H1 (cell line): ENCODE data around the gene NADSYN1. TPM values are rescaled to one million over a fixed set of nuclear protein-coding genes. Genes with fewer than 3 reads are reported as not detected.

Source experiments
- CTCF ChIA-PET: fragments of 300-600 bp; sonication (Branson Sonifier 250); formaldehyde crosslinking; loops from one replicate; lab custom pipeline; 2021; ENCODE audit not compliant: partially characterized antibody; lab: Charles Lee
- POLR2A ChIA-PET: fragments of 300-600 bp; sonication (Branson Sonifier 250); formaldehyde crosslinking; loops from one replicate; lab custom pipeline; 2021; ENCODE audit warnings: inconsistent platforms; ENCODE audit not compliant: partially characterized antibody; lab: Charles Lee
- DNase-seq, 2 experiments: peaks; one replicate each; pipeline versions ENCODE4 v3.0.0 to v3.0.0-alpha.2; 2010 to 2022; ENCODE audit warnings: low spot score in 2 of 2, low read depth in 1 of 2, mixed read lengths in 1 of 2
- FAIRE-seq: peaks from 2 replicates; lab custom pipeline; 2011; peaks lifted over from hg19 to GRCh38; lab: Jason Lieb, UNC
- H2AFZ ChIP-seq: 2 replicates; pipeline ENCODE4 v1.8.1; 2012; ENCODE audit warnings: low read length, inconsistent platforms
- H2AK5ac ChIP-seq: 2 replicates; pipeline ENCODE4 v1.6.1; 2013; ENCODE audit warnings: low read depth, low read length
- H2BK120ac ChIP-seq: replicated peaks from 2 replicates; pipeline ENCODE3; 2013; ENCODE audit warnings: low read depth, low read length, inconsistent platforms
- H2BK12ac ChIP-seq: 2 replicates; pipeline ENCODE4 v1.6.1; 2013; ENCODE audit warnings: low read depth, low read length
- H2BK15ac ChIP-seq: 2 replicates; pipeline ENCODE4 v1.6.1; 2013; ENCODE audit warnings: low read length
- H2BK20ac ChIP-seq: 2 replicates; pipeline ENCODE4 v1.6.1; 2013; ENCODE audit warnings: low read length
- H2BK5ac ChIP-seq: 2 replicates; pipeline ENCODE4 v1.6.1; 2013; ENCODE audit warnings: low read depth, low read length
- H3K14ac ChIP-seq: 2 replicates; pipeline ENCODE4 v1.6.1; 2013; ENCODE audit warnings: inconsistent platforms; ENCODE audit not compliant: insufficient read length
- H3K18ac ChIP-seq: 2 replicates; pipeline ENCODE4 v1.6.1; 2013; ENCODE audit warnings: low read length; ENCODE audit errors: extremely low read depth
- H3K23ac ChIP-seq: 2 replicates; pipeline ENCODE4 v1.6.1; 2013; ENCODE audit warnings: inconsistent platforms; ENCODE audit not compliant: insufficient read length
- H3K23me2 ChIP-seq: 2 replicates; pipeline ENCODE4 v1.6.1; 2013; ENCODE audit warnings: low read depth, low read length
- H3K27ac ChIP-seq: 2 replicates; pipeline ENCODE4 v1.6.1; 2011; ENCODE audit warnings: low read depth, low read length, inconsistent platforms
- H3K27me3 ChIP-seq, 4 experiments: replicated peaks in 1 of 4; 1 replicate in 1 of 4; 2 replicates in 3 of 4; pipeline versions ENCODE4 v1.6.1 to v1.8.1; 2011 to 2013; ENCODE audit warnings: low read length in 3 of 4, mild to moderate bottlenecking in 3 of 4, inconsistent platforms in 2 of 4, mixed read lengths in 2 of 4, moderate library complexity in 1 of 4; ENCODE audit not compliant: control insufficient read depth in 3 of 4, insufficient read depth in 3 of 4; ENCODE audit errors: extremely low read depth in 1 of 4
- H3K36me3 ChIP-seq, 4 experiments: 2 replicates each; pipeline versions ENCODE4 v1.6.1 to v1.8.1; 2011 to 2013; ENCODE audit warnings: mild to moderate bottlenecking in 4 of 4, low read length in 3 of 4, moderate library complexity in 2 of 4, control low read depth in 1 of 4, inconsistent platforms in 1 of 4; ENCODE audit not compliant: insufficient read depth in 4 of 4, control insufficient read depth in 2 of 4
- H3K4ac ChIP-seq: replicated peaks from 2 replicates; pipeline ENCODE3; 2013; ENCODE audit warnings: low read length, low read depth, mixed read lengths, inconsistent platforms; ENCODE audit not compliant: insufficient read length
- H3K4me1 ChIP-seq, 4 experiments: replicated peaks in 1 of 4; 1 replicate in 1 of 4; 2 replicates in 3 of 4; pipeline versions ENCODE4 v1.6.1 to v1.8.1; 2011 to 2013; ENCODE audit warnings: low read length in 3 of 4, inconsistent platforms in 2 of 4, mixed read lengths in 1 of 4; ENCODE audit not compliant: insufficient read depth in 4 of 4, control insufficient read depth in 3 of 4
- H3K4me2 ChIP-seq, 2 experiments: 2 replicates each; pipeline versions ENCODE4 v1.6.1 to v1.8.1; 2011 to 2013; ENCODE audit warnings: low read depth in 2 of 2, low read length in 2 of 2, control low read depth in 1 of 2, inconsistent platforms in 1 of 2, mild to moderate bottlenecking in 1 of 2; ENCODE audit not compliant: insufficient read depth in 1 of 2
- H3K4me3 ChIP-seq, 4 experiments: fragments of 200-600, 300-600 bp in 1 of 4; sonication (generic), shearing (Covaris generic), sonication (Bioruptor Twin) in 1 of 4; 2 replicates each; pipeline versions ENCODE4 v1.5.1 to v1.8.1; 2011 to 2016; ENCODE audit warnings: low read length in 4 of 4, low read depth in 3 of 4, control low read depth in 2 of 4, inconsistent platforms in 2 of 4, mild to moderate bottlenecking in 2 of 4, mixed read lengths in 1 of 4, moderate library complexity in 1 of 4; ENCODE audit not compliant: insufficient read depth in 2 of 4; ENCODE audit errors: extremely low read depth in 1 of 4
- H3K56ac ChIP-seq: replicated peaks from 2 replicates; pipeline ENCODE3; 2013; ENCODE audit warnings: low read depth, mild to moderate bottlenecking, mixed read lengths, low read length, inconsistent platforms; ENCODE audit not compliant: insufficient read length
- H3K79me1 ChIP-seq: 2 replicates; pipeline ENCODE4 v1.6.1; 2013; ENCODE audit warnings: low read depth, low read length, control low read depth
- H3K79me2 ChIP-seq, 2 experiments: 2 replicates each; pipeline versions ENCODE4 v1.6.1 to v1.8.1; 2012 to 2013; ENCODE audit warnings: low read length in 2 of 2, mild to moderate bottlenecking in 2 of 2, inconsistent platforms in 1 of 2; ENCODE audit not compliant: insufficient read depth in 2 of 2, control insufficient read depth in 1 of 2
- H3K9ac ChIP-seq, 4 experiments: replicated peaks in 1 of 4; 1 replicate in 1 of 4; 2 replicates in 3 of 4; pipeline versions ENCODE4 v1.6.1 to v1.8.1; 2011 to 2013; ENCODE audit warnings: low read depth in 3 of 4, low read length in 3 of 4, control low read depth in 2 of 4, mild to moderate bottlenecking in 2 of 4, moderate library complexity in 2 of 4, inconsistent platforms in 1 of 4; ENCODE audit errors: extremely low read depth in 1 of 4
- H3K9me3 ChIP-seq, 2 experiments: 2 replicates each; pipeline versions ENCODE4 v1.6.1 to v1.8.1; 2012 to 2013; ENCODE audit warnings: mild to moderate bottlenecking in 2 of 2, moderate library complexity in 2 of 2, control low read depth in 1 of 2, inconsistent platforms in 1 of 2, low read depth in 1 of 2, low read length in 1 of 2, mixed read lengths in 1 of 2; ENCODE audit not compliant: insufficient read depth in 2 of 2
- H4K20me1 ChIP-seq, 2 experiments: replicated peaks in 1 of 2; 2 replicates each; pipeline versions ENCODE3 to v1.8.1; 2011 to 2013; ENCODE audit warnings: inconsistent platforms in 2 of 2, low read length in 2 of 2, mild to moderate bottlenecking in 1 of 2; ENCODE audit not compliant: insufficient read depth in 2 of 2, control insufficient read depth in 1 of 2
- H4K5ac ChIP-seq: 2 replicates; pipeline ENCODE4 v1.6.1; 2013; ENCODE audit warnings: low read length, low read depth, mixed read lengths, inconsistent platforms; ENCODE audit not compliant: insufficient read length
- H4K8ac ChIP-seq: 2 replicates; pipeline ENCODE4 v1.8.0; 2013; ENCODE audit warnings: mild to moderate bottlenecking, moderate library complexity, low read length, inconsistent platforms; ENCODE audit not compliant: insufficient read depth; ENCODE audit errors: extremely low read depth
- H4K91ac ChIP-seq: replicated peaks from 2 replicates; pipeline ENCODE3; 2013; ENCODE audit warnings: low read length, mixed read lengths, inconsistent platforms; ENCODE audit not compliant: insufficient read length
- ASH2L ChIP-seq: fragments of 200-600, 300-600 bp; sonication (generic); IDR thresholded peaks from one replicate; pipeline ENCODE4 v1.7.1; 2017; ENCODE audit warnings: low read length
- GABPA ChIP-seq: IDR thresholded peaks from 2 replicates; pipeline ENCODE4 v1.6.1; 2011; ENCODE audit warnings: mild to moderate bottlenecking, low read length, moderate library complexity, borderline replicate concordance; ENCODE audit not compliant: insufficient read depth
- KDM4A ChIP-seq: IDR thresholded peaks from one replicate; pipeline ENCODE4 v1.7.1; 2012; ENCODE audit warnings: low read depth, mild to moderate bottlenecking, moderate library complexity, low read length, inconsistent platforms; ENCODE audit not compliant: severe bottlenecking
- NANOG ChIP-seq: IDR thresholded peaks from 2 replicates; pipeline ENCODE4 v1.6.1; 2011; ENCODE audit warnings: low read length, low read depth, mild to moderate bottlenecking, inconsistent platforms; ENCODE audit not compliant: insufficient read depth, poor library complexity, severe bottlenecking
- SIN3A ChIP-seq, 2 experiments: IDR thresholded peaks in 1 of 2; conservative IDR thresholded peaks in 1 of 2; 2 replicates each; pipeline ENCODE4 v1.6.1; 2011 to 2012; ENCODE audit warnings: low read length in 2 of 2, improper control_type of control experiment in 1 of 2, low read depth in 1 of 2, mild to moderate bottlenecking in 1 of 2
- TEAD4 ChIP-seq: IDR thresholded peaks from 2 replicates; pipeline ENCODE4 v1.6.1; 2012; ENCODE audit warnings: low read depth, low read length, inconsistent platforms, mixed read lengths
- WGBS, 2 experiments: shearing (Covaris generic) in 1 of 2; methylation state at CpG; one replicate each; pipeline versions ENCODE4 v1.1.6 to v1.1.7; 2013 to 2015; ENCODE audit warnings: low lambda C conversion rate in 2 of 2, mixed read lengths in 2 of 2, inconsistent platforms in 1 of 2, low coverage in 1 of 2, missing lambda C conversion rate in 1 of 2; ENCODE audit not compliant: insufficient replicate concordance in 2 of 2, insufficient coverage in 1 of 2, insufficient read length in 1 of 2; ENCODE audit errors: extremely low coverage in 1 of 2, missing lambda C conversion rate in 1 of 2; 5-methylcytosine and 5-hydroxymethylcytosine counted together
- polyA plus RNA-seq, 7 experiments: library from polyadenylated mRNA; depleted of rRNA in 3 of 7; stranded (reverse) in 5 of 7; unstranded in 2 of 7; fragments of >200 nt in 5 of 7; fragments of 200-250 nt in 2 of 7; gene quantifications; 1 replicate in 5 of 7; 2 replicates in 1 of 7; 4 replicates in 1 of 7; pipeline versions ENCODE4 v1.2.1 to v1.2.3, GENCODE V29; 2011 to 2013; ENCODE audit warnings: missing spikeins in 2 of 7, mixed read lengths in 2 of 7
- total RNA-seq: library from RNA; stranded (reverse); fragmentation: NEBNext Ultra II Directional; extraction: Animal tissue kit (Norgen Biotek cat#: 25700); gene quantifications from 2 replicates; pipeline ENCODE4 v1.2.1, GENCODE V29; 2021

Gene NADSYN1
- total and polyA plus RNA-seq, 2 of the 8 experiments (the other 6 are each of a cell fraction or from before 2014, with no cell fraction given) = 38.3 to 38.6 TPM

DNA sequence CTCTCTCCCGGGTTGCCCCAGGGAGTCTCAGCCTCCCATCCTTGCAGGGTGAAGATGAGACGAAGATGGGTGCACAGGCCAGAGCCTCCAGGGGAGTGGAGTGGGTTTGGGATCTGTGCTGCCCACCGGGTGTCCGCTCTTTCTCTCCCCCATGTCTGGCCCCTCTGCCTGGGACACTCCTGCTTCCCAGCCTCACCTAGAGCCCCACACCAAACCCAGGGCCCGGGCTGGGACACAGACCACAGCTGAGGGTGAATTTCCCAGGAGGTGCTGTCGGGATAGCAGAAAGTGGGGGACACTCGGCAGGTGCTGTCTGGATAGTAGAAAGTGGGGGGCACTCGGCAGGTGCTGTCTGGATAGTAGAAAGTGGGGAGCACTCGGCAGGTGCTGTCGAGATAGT, 49.0 kb downstream of the NADSYN1 start:
- Histone ChIP-seq H3K23me2 (no peaks in the 10 kb centered on the region), H3K14ac (no peak overlapping the region), H3K9ac (no peak overlapping the region), H3K4me2 (no peak overlapping the region), H4K8ac (no peak overlapping the region), H3K27me3 (no peaks in the 10 kb centered on the region), H2AFZ (no peak overlapping the region)
- WGBS, 2 experiments = 84% methylated on average over 9 of the region's 10 CpGs; no CpG with 5 or more reads in 1 of the 2 experiments
- TF ChIP-seq NANOG (no peak), SIN3A (conservative IDR thresholded peaks at IDR 0.05 in 1 of 2, IDR thresholded peaks at IDR 0.05 in 1 of 2; ENCODE audit: low read depth in 1 of 2, low read length in 2 of 2) (no peak), TEAD4 (no peak), ASH2L (no peak), KDM4A (no peak), GABPA (no peak)
- TF ChIP-seq, all 59 proteins: peak for 0
- Histone ChIP-seq H2BK12ac (no peak overlapping the region), H4K5ac (no peak overlapping the region), H4K20me1 (peaks cover 0 to 1% of the 10 kb centered on the region in 2 experiments), H3K23ac (no peak overlapping the region), H3K4me3 (no peak overlapping the region), H3K79me1 (no peaks in the 10 kb centered on the region), H3K18ac (no peak overlapping the region), H2BK15ac (no peak overlapping the region), H3K27ac (no peak overlapping the region), H2BK120ac (no peak overlapping the region), H2BK20ac (no peak overlapping the region), H3K36me3 (peaks cover 3 to 16% (median 6%) of the 10 kb centered on the region in 4 experiments; a peak in 5 of 8 replicates), H2BK5ac (no peak overlapping the region), H3K56ac (no peak overlapping the region), H3K9me3 (peaks cover 0 to 3% of the 10 kb centered on the region in 2 experiments; a peak in 1 of 4 replicates), H2AK5ac (no peak overlapping the region), H4K91ac (no peak overlapping the region), H3K4me1 (peaks cover 0 to 8% (median 5%) of the 10 kb centered on the region in 4 experiments; a peak in 5 of 7 replicates), H3K4ac (no peak overlapping the region), H3K79me2 (no peaks in the 10 kb centered on the region)
- FAIRE-seq (no peak), DNase-seq (peak in 1 of 2 experiments; percentile 23)
- CTCF ChIA-PET = no interaction called here
- POLR2A ChIA-PET = interaction anchor here (0.7 kb wide), 1 partner anchor 17 kb away, joined by 3 read pairs; no protein-coding TSS in a partner anchor
